Renal pelvis (tissue), 4 donors: ENCODE measurements around the gene NFE2L3. TPM values are rescaled to one million over a fixed set of nuclear protein-coding genes. Genes with fewer than 3 reads are reported as not detected.

Experiments
- DNase-seq: peaks from one replicate; pipeline ENCODE4 v3.0.0-alpha.2; 2013
- polyA plus RNA-seq, 3 donors: library from polyadenylated mRNA; unstranded; fragments of 120-200 nt; gene quantifications; one replicate each; pipeline ENCODE4 v1.2.1, GENCODE V29; 2013; ENCODE audit not compliant: insufficient read length in 3 of 3

NFE2L3 gene
- polyA plus RNA-seq, 3 donors, result 25.2 to 40.3 (median 38.5) TPM

GRCh38 chr7:26233902-26234511 lies 82.0 kb downstream of the NFE2L3 start:
- no peak for DNase-seq

Other genes starting within 250 kb of the NFE2L3 start
- gene HNRNPA2B1, start 48.5 kb downstream of the NFE2L3 start, polyA plus RNA-seq, result 1,000 to 10,000 TPM; 1,492 to 1,725 (median 1,529) TPM
- gene CBX3, start 49.5 kb downstream of the NFE2L3 start, polyA plus RNA-seq, result 100 to 1,000 TPM; 301 to 320 (median 315) TPM
- gene SNX10, start 139.7 kb downstream of the NFE2L3 start, polyA plus RNA-seq, result 10 to 100 TPM; 14.5 to 18.5 (median 15.4) TPM